Prostate gland (tissue), 2 donors: ENCODE measurements around the gene VPS37B.

Experiments used
- POLR2AphosphoS5 ChIP-seq: sonication (generic); formaldehyde crosslinking; IDR thresholded peaks from one replicate; pipeline ENCODE4 v1.6.1; 2017; ENCODE audit warnings: antibody characterized with exemption
- TF ChIP-seq, protein P1 (sequence below), 4 experiments: fragments of 200-600 bp in 2 of 4; fragments of 450-650 bp in 2 of 4; sonication (generic) in 2 of 4; IDR thresholded peaks; 1 replicate in 3 of 4; 2 replicates in 1 of 4; pipeline ENCODE4 v1.5.1; 2016 to 2019; ENCODE audit warnings: antibody characterized with exemption in 4 of 4, mild to moderate bottlenecking in 2 of 4, moderate library complexity in 2 of 4

- TF ChIP-seq, protein P1, sequence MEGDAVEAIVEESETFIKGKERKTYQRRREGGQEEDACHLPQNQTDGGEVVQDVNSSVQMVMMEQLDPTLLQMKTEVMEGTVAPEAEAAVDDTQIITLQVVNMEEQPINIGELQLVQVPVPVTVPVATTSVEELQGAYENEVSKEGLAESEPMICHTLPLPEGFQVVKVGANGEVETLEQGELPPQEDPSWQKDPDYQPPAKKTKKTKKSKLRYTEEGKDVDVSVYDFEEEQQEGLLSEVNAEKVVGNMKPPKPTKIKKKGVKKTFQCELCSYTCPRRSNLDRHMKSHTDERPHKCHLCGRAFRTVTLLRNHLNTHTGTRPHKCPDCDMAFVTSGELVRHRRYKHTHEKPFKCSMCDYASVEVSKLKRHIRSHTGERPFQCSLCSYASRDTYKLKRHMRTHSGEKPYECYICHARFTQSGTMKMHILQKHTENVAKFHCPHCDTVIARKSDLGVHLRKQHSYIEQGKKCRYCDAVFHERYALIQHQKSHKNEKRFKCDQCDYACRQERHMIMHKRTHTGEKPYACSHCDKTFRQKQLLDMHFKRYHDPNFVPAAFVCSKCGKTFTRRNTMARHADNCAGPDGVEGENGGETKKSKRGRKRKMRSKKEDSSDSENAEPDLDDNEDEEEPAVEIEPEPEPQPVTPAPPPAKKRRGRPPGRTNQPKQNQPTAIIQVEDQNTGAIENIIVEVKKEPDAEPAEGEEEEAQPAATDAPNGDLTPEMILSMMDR (IDR thresholded peaks at IDR 0.05) = no peak
- TF ChIP-seq POLR2AphosphoS5 = no peak
Measured at GRCh38 chr12:122908915-122909314, 13.0 kb upstream of the VPS37B start.
